ENCODE results near the gene AP2S1. TPM values are rescaled to one million over a fixed set of nuclear protein-coding genes. Genes with fewer than 3 reads are reported as not detected.

AP2S1 gene
- total RNA-seq, 1 donor from 2014 or later: 120 TPM

GRCh38 chr19:46788968-46789338, 61.7 kb downstream of the AP2S1 start:
- Histone ChIP-seq H3K27me3 (ENCODE audit: low read depth) (no peaks in the 10 kb centered on the region), H3K4me3 (peak overlapping the region; percentile 86), H3K36me3 (no peaks in the 10 kb centered on the region), H3K4me1 (peaks cover 36% of the 10 kb centered on the region), H3K27ac (no peak overlapping the region), H3K9me3 (no peaks in the 10 kb centered on the region)
- ATAC-seq: no peak
- no peak for DNase-seq
- no peak for TF ChIP-seq CTCF (IDR thresholded peaks at IDR 0.05)
- intact Hi-C loops (cut with DNase I): no loop called here

- peaks cover 4% of the 10 kb centered on the region for H3K36me3 ChIP-seq
- DNase-seq: peak; percentile 98
- no peaks in the 10 kb centered on the region for H3K27me3 ChIP-seq (ENCODE audit: low read depth)
- no peaks in the 10 kb centered on the region for H3K9me3 ChIP-seq
- intact Hi-C loops (cut with DNase I): no loop called here
- no peak for TF ChIP-seq CTCF (IDR thresholded peaks at IDR 0.05)
- H3K4me3 ChIP-seq: peak within 1 kb of the TSS; percentile 86
- H3K27ac ChIP-seq: peak within 1 kb of the TSS; percentile 90
- H3K4me1 ChIP-seq: peaks cover 42% of the 10 kb centered on the region
- ATAC-seq: peak; percentile 88 to 94
These were observed 62.2 kb downstream of the AP2S1 start, which contains the start of gene SLC1A5 for GRCh38 chr19:46788262-46788967. TSS of gene SLC1A5 (minus strand) at chr19:46788594. CDS start at chr19:46787965, 629 bp downstream.

Other genes with a start within 250 kb of the AP2S1 start
- 155 TPM for gene CALM3, start 249.5 kb downstream of the AP2S1 start, total RNA-seq
- gene PTGIR, start 225.8 kb downstream of the AP2S1 start, total RNA-seq: 6.9 TPM
- gene GNG8, start 214.6 kb downstream of the AP2S1 start, total RNA-seq: not detected
- 4.9 TPM for gene DACT3, start 189.7 kb downstream of the AP2S1 start, total RNA-seq
- gene PRKD2, start 133.7 kb downstream of the AP2S1 start, total RNA-seq: 45.0 TPM
- 13.2 TPM for gene FKRP, start 104.8 kb downstream of the AP2S1 start, total RNA-seq
- 69.1 TPM for gene STRN4, start 104.4 kb downstream of the AP2S1 start, total RNA-seq
- gene SLC1A5, start 62.3 kb downstream of the AP2S1 start, total RNA-seq: 120 TPM
- 61.6 TPM for gene ARHGAP35, start 10.2 kb upstream of the AP2S1 start, total RNA-seq
- 1.8 TPM for gene NPAS1, start 169.0 kb upstream of the AP2S1 start, total RNA-seq
- 29.5 TPM for gene TMEM160, start 197.8 kb upstream of the AP2S1 start, total RNA-seq